Breast epithelium (tissue), 4 donors: ENCODE results near the gene ARHGAP26. TPM values are rescaled to one million over a fixed set of nuclear protein-coding genes. Genes with fewer than 3 reads are reported as not detected.
"Not testable (repeated sequence)": the region's sequence is repeated elsewhere in the genome, so short reads cannot be mapped to it uniquely, and the experiment has no call there.

ENCODE experiments used
- DNase-seq, 2 donors: peaks; one replicate each; pipeline ENCODE4 v3.0.0-alpha.2; 2019; ENCODE audit warnings: low spot score in 2 of 2
- H3K27ac ChIP-seq, 2 donors: fragments of 200-600 bp; sonication (generic) in 1 of 2; one replicate each; pipeline ENCODE4 v1.5.1; 2016 to 2019; ENCODE audit warnings: mild to moderate bottlenecking in 1 of 2
- H3K27me3 ChIP-seq, 2 donors: fragments of 200-600 bp; sonication (generic) in 1 of 2; one replicate each; pipeline versions ENCODE4 v1.5.1 to v1.6.0; 2017 to 2019; ENCODE audit warnings: control low read depth in 1 of 2, mild to moderate bottlenecking in 1 of 2
- H3K36me3 ChIP-seq: fragments of 200-600 bp; one replicate; pipeline ENCODE4 v1.5.1; 2019
- H3K4me1 ChIP-seq, 2 donors: fragments of 200-600 bp; sonication (generic); one replicate each; pipeline ENCODE4 v1.5.1; 2016 to 2019; ENCODE audit warnings: control low read depth in 1 of 2
- H3K4me3 ChIP-seq, 3 donors: fragments of 200-600 bp; sonication (generic); 1 replicate in 2 of 3; 2 replicates in 1 of 3; pipeline ENCODE4 v1.5.1; 2016 to 2019; ENCODE audit warnings: mild to moderate bottlenecking in 3 of 3, moderate library complexity in 2 of 3
- H3K9me3 ChIP-seq, 2 donors: fragments of 200-600 bp; sonication (generic) in 1 of 2; one replicate each; pipeline ENCODE4 v1.5.1; 2016 to 2019; ENCODE audit warnings: control low read depth in 1 of 2
- POLR2A ChIP-seq: fragments of 450-650 bp; IDR thresholded peaks from one replicate; pipeline ENCODE4 v1.6.1; 2016; ENCODE audit warnings: antibody characterized with exemption, mild to moderate bottlenecking, moderate library complexity
- POLR2AphosphoS5 ChIP-seq, 3 donors: sonication (generic); formaldehyde crosslinking; IDR thresholded peaks; one replicate each; pipeline ENCODE4 v1.6.1; 2017; ENCODE audit warnings: antibody characterized with exemption in 3 of 3
- intact Hi-C: fragments of 100-400 bp; cut with DNase I; formaldehyde crosslinking; loops from one replicate; pipeline ENCODE4 v1.15.1; 2023; ENCODE audit warnings: low total_unique reads
- total RNA-seq, 3 donors: library from RNA; depleted of rRNA; stranded (reverse); fragments of >200 nt; gene quantifications; one replicate each; pipeline ENCODE4 v1.1.0, GENCODE V29; 2016
- TF ChIP-seq, protein P1 (sequence below), 3 donors: fragments of 450-650 bp; IDR thresholded peaks; one replicate each; pipeline ENCODE4 v1.5.1; 2016 to 2017; ENCODE audit warnings: antibody characterized with exemption in 3 of 3, mild to moderate bottlenecking in 3 of 3, moderate library complexity in 3 of 3

Gene ARHGAP26
- total RNA-seq, 3 donors from 2014 or later, result 33.1 to 89.0 (median 56.4) TPM

GRCh38 chr5:142984011-142984410, 213.8 kb downstream of the ARHGAP26 start:
- intact Hi-C loops, result no loop called here
- Histone ChIP-seq H3K4me1 (peaks cover 0 to 11% of the 10 kb centered on the region in 2 donors), H3K27ac (no peak overlapping the region), H3K9me3 (no peaks in the 10 kb centered on the region), H3K4me3 (no peak overlapping the region), H3K36me3 (no peaks in the 10 kb centered on the region), H3K27me3 (no peaks in the 10 kb centered on the region)
- TF ChIP-seq, protein P1, sequence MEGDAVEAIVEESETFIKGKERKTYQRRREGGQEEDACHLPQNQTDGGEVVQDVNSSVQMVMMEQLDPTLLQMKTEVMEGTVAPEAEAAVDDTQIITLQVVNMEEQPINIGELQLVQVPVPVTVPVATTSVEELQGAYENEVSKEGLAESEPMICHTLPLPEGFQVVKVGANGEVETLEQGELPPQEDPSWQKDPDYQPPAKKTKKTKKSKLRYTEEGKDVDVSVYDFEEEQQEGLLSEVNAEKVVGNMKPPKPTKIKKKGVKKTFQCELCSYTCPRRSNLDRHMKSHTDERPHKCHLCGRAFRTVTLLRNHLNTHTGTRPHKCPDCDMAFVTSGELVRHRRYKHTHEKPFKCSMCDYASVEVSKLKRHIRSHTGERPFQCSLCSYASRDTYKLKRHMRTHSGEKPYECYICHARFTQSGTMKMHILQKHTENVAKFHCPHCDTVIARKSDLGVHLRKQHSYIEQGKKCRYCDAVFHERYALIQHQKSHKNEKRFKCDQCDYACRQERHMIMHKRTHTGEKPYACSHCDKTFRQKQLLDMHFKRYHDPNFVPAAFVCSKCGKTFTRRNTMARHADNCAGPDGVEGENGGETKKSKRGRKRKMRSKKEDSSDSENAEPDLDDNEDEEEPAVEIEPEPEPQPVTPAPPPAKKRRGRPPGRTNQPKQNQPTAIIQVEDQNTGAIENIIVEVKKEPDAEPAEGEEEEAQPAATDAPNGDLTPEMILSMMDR (IDR thresholded peaks at IDR 0.05), result no peak
- no peak for TF ChIP-seq POLR2AphosphoS5 (IDR thresholded peaks at IDR 0.05)
- no peak for TF ChIP-seq POLR2A
- no peak for DNase-seq

DNA sequence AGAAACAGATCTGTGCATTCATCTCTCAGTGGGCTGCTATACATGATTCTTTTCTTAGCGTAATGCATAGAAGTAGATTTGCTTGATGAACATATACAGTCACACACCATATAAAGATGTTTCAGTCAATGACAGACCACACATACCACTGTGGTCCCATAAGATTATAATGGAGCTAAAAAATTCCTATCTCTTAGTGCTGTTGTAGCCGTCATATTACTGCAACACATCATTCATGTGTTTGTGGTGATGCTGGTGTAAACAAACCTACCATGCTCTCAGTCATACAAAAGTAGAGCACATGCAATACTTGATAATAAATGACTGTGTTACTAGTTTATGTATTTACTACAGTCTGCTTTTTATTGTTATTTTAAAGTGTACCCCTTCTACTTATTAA, 214.3 kb downstream of the ARHGAP26 start:
- Histone ChIP-seq H3K27ac (no peak overlapping the region), H3K4me1 (peaks cover 0 to 11% of the 10 kb centered on the region in 2 donors), H3K27me3 (no peaks in the 10 kb centered on the region), H3K36me3 (no peaks in the 10 kb centered on the region), H3K4me3 (no peak overlapping the region), H3K9me3 (no peaks in the 10 kb centered on the region)
- no peak for DNase-seq
- TF ChIP-seq, protein P1 (IDR thresholded peaks at IDR 0.05), result no peak
- intact Hi-C loops, result no loop called here

DNA sequence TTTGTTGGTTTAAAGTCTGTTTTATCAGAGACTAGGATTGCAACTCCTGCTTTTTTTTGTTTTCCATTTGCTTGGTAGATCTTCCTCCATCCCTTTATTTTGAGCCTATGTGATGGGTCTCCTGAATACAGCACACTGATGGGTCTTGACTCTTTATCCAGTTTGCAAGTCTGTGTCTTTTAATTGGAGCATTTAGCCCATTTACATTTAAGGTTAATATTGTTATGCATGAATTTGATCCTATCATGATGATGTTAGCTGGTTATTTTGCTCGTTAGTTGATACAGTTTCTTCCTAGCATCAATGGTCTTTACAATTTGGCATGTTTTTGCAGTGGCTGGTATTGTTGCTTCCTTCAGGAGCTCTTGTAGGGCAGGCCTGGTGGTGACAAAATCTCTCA, 219.1 kb downstream of the ARHGAP26 start:
- H3K36me3 ChIP-seq, H3K27me3 ChIP-seq, DNase-seq, H3K4me1 ChIP-seq, H3K27ac ChIP-seq, intact Hi-C loops, H3K9me3 ChIP-seq, H3K4me3 ChIP-seq: not testable (repeated sequence)

DNA sequence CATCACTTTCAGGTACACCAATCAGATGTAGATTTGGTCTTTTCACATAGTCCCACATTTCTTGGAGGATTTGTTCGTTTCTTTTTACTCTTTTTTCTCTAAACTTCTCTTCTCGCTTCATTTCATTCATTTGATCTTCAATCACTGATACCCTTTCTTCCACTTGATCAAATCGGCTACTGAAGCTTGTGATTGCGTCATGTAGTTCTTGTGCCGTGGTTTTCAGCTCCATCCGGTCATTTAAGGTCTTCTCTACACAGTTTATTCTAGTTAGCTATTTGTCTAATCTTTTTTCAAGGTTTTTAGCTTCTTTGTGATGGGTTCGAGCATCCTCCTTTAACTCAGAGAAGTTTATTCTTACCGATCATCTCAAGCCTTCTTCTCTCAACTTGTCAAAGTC, 219.9 kb downstream of the ARHGAP26 start:
- H3K4me3 ChIP-seq, H3K4me1 ChIP-seq, DNase-seq, H3K27ac ChIP-seq, H3K36me3 ChIP-seq, H3K9me3 ChIP-seq, H3K27me3 ChIP-seq, intact Hi-C loops: not testable (repeated sequence)

DNA sequence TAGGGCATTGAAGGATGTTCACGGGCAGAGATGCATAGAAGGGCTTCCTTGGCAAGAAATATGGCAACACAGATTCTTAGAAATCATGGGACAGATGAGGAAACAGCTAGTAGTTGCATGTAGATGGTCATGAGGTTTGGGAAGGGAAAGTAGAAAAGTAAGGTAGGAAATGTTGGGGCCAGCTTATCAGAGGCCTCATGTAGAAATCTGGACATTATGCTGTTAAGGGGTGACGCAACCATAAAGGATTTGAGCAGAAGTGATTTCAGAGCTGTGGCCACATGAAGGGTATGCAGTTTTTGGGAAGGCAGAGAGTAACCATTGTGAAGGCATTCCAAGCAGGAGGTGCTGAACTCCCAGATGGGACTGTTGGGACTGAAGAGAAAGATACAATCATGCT, 224.0 kb downstream of the ARHGAP26 start:
- Histone ChIP-seq H3K9me3 (peaks cover 0 to 5% of the 10 kb centered on the region in 2 donors), H3K4me3 (no peak overlapping the region), H3K4me1 (no peaks in the 10 kb centered on the region), H3K27me3 (no peaks in the 10 kb centered on the region), H3K36me3 (no peaks in the 10 kb centered on the region), H3K27ac (no peak overlapping the region)
- intact Hi-C loops, result no loop called here
- TF ChIP-seq, protein P1 (IDR thresholded peaks at IDR 0.05), result no peak
- TF ChIP-seq POLR2A, result no peak
- TF ChIP-seq POLR2AphosphoS5 (IDR thresholded peaks at IDR 0.05), result no peak
- no peak for DNase-seq

- H3K4me3 ChIP-seq, intact Hi-C loops, H3K36me3 ChIP-seq: not testable (repeated sequence)
Measured at GRCh38 chr5:142995621-142996020, 225.4 kb downstream of the ARHGAP26 start.

DNA sequence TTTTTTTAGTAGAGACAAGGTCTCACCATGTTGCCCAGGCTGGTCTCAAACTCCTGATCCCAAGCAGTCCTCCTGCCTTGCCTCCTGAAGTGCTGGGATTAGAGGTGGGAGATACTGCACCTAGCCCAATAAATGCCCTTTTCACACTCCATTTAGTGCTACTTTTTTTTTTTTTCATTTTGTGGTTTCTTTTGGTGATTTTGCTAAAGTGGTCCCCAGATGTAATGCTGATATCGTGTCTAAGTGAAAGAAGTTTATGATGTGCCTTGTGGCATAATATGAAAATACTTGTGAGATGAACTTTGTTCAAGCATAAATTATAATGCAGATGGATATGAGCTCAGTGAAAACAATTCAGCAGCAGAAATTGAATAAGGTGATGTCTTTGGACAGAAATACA, 227.4 kb downstream of the ARHGAP26 start:
- H3K27ac ChIP-seq, result no peak overlapping the region
- TF ChIP-seq POLR2A (no peak), POLR2AphosphoS5 (IDR thresholded peaks at IDR 0.05) (no peak)
- TF ChIP-seq, protein P1 (IDR thresholded peaks at IDR 0.05), result no peak
- H3K36me3 ChIP-seq, result no peaks in the 10 kb centered on the region
- DNase-seq, result no peak
- intact Hi-C loops, result no loop called here
- H3K27me3 ChIP-seq, result no peaks in the 10 kb centered on the region
- no peak overlapping the region for H3K4me3 ChIP-seq
- H3K9me3 ChIP-seq, result no peaks in the 10 kb centered on the region
- peaks cover 0 to 6% of the 10 kb centered on the region in 2 donors for H3K4me1 ChIP-seq

More at GRCh38 chr5:142995621-142996020, 225.4 kb downstream of the ARHGAP26 start:
- not testable (repeated sequence) for H3K9me3 ChIP-seq, DNase-seq, H3K27me3 ChIP-seq, H3K27ac ChIP-seq, H3K4me1 ChIP-seq
